Progenitor cell of endocrine pancreas (in vitro differentiated cells): ENCODE results near the gene IFNAR2. TPM values are rescaled to one million over a fixed set of nuclear protein-coding genes. Genes with fewer than 3 reads are reported as not detected.

Experiments used
- DNase-seq: peaks from one replicate; pipeline ENCODE4 v3.0.0; 2021; ENCODE audit warnings: low spot score; ENCODE audit not compliant: unreplicated experiment
- H3K27ac Mint-ChIP-seq: 2 replicates; pipeline ENCODE4 v1.8.0; 2021; ENCODE audit warnings: mild to moderate bottlenecking, moderate library complexity, mixed read lengths
- H3K27me3 Mint-ChIP-seq: 2 replicates; pipeline ENCODE4 v1.8.0; 2021; ENCODE audit warnings: mixed read lengths
- H3K36me3 Mint-ChIP-seq: 2 replicates; pipeline ENCODE4 v1.8.0; 2022; ENCODE audit warnings: mixed read lengths; ENCODE audit not compliant: insufficient read depth
- H3K4me1 Mint-ChIP-seq: 2 replicates; pipeline ENCODE4 v1.8.0; 2021; ENCODE audit warnings: low read depth, mixed read lengths
- H3K4me3 Mint-ChIP-seq: 2 replicates; pipeline ENCODE4 v1.8.0; 2021; ENCODE audit warnings: low read depth, mild to moderate bottlenecking, moderate library complexity, mixed read lengths
- H3K9me3 Mint-ChIP-seq: 2 replicates; pipeline ENCODE4 v1.8.0; 2021; ENCODE audit warnings: low read depth, mixed read lengths
- total RNA-seq: library from RNA; stranded (reverse); gene quantifications from 2 replicates; pipeline ENCODE4 v1.2.1, GENCODE V29; 2021
- TF ChIP-seq, protein P1 (sequence below): fragments of 200-600 bp; sonication (generic); IDR thresholded peaks from one replicate; pipeline ENCODE4 v1.5.0; 2021; ENCODE audit warnings: antibody characterized with exemption, mild to moderate bottlenecking; ENCODE audit not compliant: unreplicated experiment

IFNAR2 gene
- total RNA-seq, 1 donor from 2014 or later: 17.4 TPM

DNA sequence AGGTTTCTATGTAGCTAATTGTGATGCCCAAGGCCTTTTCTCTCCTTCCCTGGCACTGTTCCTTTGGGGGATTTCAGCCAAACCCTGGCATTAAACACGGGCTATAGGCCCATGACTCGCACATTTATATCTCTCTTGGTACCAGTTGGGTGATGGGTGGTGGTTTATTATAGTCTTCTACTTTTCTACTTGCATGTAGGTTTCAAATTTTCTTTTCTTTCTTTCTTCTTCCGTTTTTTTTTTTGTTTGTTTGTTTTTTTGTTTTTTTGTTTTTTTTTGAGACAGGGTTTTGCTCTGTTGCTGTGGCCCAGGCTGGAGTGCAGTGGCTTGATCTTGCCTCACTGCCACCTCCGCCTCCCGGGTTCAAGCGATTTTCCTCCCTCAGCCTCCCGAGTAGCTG lies 37.5 kb downstream of the IFNAR2 start:
- H3K27ac Mint-ChIP-seq: no peak overlapping the region
- H3K4me1 Mint-ChIP-seq: peaks cover 13% of the 10 kb centered on the region
- no peak for DNase-seq
- H3K9me3 Mint-ChIP-seq: no peaks in the 10 kb centered on the region
- peaks cover 13% of the 10 kb centered on the region for H3K36me3 Mint-ChIP-seq
- TF ChIP-seq, protein P1, sequence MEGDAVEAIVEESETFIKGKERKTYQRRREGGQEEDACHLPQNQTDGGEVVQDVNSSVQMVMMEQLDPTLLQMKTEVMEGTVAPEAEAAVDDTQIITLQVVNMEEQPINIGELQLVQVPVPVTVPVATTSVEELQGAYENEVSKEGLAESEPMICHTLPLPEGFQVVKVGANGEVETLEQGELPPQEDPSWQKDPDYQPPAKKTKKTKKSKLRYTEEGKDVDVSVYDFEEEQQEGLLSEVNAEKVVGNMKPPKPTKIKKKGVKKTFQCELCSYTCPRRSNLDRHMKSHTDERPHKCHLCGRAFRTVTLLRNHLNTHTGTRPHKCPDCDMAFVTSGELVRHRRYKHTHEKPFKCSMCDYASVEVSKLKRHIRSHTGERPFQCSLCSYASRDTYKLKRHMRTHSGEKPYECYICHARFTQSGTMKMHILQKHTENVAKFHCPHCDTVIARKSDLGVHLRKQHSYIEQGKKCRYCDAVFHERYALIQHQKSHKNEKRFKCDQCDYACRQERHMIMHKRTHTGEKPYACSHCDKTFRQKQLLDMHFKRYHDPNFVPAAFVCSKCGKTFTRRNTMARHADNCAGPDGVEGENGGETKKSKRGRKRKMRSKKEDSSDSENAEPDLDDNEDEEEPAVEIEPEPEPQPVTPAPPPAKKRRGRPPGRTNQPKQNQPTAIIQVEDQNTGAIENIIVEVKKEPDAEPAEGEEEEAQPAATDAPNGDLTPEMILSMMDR: no peak
- H3K27me3 Mint-ChIP-seq: peaks cover 3% of the 10 kb centered on the region
- H3K4me3 Mint-ChIP-seq: peak overlapping the region; percentile 78

DNA sequence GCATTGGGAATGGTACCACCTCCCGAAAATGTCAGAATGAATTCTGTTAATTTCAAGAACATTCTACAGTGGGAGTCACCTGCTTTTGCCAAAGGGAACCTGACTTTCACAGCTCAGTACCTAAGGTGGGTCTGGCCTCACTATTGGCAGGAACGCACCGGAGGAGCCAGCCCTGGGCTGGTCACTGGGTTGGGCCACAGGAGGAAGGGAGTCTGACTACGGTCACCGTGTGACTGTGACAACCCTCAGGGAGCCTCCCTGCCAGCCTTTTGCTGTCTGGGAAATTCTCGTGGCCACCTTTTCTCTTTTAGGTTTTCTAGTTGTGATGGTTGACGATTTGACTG lies 38.6 kb downstream of the IFNAR2 start:
- H3K4me1 Mint-ChIP-seq: peaks cover 13% of the 10 kb centered on the region

DNA sequence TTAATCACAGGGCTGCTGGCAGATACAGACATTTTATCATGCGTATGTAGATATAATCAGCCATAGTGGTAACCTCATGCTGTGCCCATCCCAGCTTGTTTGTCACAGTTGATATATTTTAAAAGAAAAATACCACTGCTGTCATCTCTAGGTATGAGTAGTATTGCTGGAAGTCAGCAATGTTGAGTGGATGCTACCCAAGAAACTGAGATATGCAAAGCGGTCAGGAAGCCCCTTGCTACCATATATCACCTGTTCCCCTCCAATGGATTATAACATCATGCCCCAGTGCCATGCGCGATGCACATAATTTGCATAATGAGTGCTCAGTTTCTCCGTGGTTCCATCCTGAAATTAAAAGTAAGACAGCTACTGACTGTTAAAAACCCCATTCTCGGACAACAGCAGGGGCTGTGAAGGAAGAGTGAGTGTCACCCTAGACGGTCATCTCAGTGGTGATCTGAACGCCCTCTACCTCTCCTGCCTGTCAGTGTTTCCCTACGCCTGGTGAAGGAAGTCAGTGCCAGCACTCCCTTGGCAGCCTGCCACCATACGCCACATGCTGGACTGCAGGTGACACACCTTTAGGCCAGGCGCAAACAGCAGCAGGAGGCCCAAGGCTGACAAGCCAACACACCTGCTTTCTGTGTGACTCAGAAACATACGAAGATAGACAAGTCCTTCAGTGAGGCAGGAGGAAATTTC lies 39.2 kb downstream of the IFNAR2 start:
- TF ChIP-seq, protein P1: no peak
- Mint-ChIP-seq H3K36me3 (peaks cover 12% of the 10 kb centered on the region), H3K9me3 (no peaks in the 10 kb centered on the region), H3K27ac (no peak overlapping the region), H3K4me3 (no peak overlapping the region), H3K4me1 (peaks cover 13% of the 10 kb centered on the region), H3K27me3 (peaks cover 3% of the 10 kb centered on the region)
- DNase-seq: no peak

More for the DNA sequence above, 38.6 kb downstream of the IFNAR2 start:
- Mint-ChIP-seq H3K27ac (no peak overlapping the region), H3K27me3 (peaks cover 3% of the 10 kb centered on the region), H3K9me3 (no peaks in the 10 kb centered on the region), H3K4me3 (peak overlapping the region; percentile 78), H3K36me3 (peaks cover 9% of the 10 kb centered on the region)
- TF ChIP-seq, protein P1: no peak
- no peak for DNase-seq

DNA sequence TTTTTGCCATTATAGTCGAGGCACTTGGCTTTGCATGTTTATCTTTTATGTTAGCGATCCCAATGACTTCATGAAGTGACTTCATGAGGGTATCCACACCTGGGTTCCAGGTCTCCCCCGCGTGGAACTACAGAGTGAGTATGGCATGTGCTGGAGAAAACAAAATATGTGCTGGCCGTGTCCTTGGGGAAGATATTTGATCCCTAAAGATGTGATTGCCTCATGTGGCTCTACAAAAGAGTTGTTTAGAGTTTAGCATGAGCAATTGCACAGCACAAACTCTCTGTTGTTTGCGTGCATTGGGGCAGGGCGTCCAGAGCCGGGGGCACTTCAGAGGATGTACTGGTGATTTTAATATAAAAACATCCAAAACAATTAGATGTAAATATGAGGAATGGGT lies 41.2 kb downstream of the IFNAR2 start:
- DNase-seq: no peak
- peaks cover 6% of the 10 kb centered on the region for H3K4me1 Mint-ChIP-seq
- TF ChIP-seq, protein P1: no peak

DNA sequence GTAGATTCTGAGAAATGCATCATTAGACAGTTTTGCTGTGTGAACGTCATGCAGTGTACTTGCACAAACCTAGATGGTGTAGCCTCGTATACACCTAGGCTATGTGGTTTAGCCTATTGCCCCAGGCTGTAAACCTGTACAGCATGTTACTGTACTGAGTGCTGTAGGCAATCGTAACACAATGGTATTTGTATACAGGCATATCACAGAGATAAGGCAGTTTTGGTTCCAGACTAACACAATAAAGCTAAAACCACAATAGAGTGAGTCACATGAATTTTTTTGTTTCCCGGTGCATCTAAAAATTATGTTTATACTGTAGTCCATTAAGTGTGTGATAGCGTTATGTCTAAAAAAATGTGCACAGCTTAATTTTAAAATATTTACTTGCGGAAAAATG lies 43.3 kb downstream of the IFNAR2 start:
- peaks cover 11% of the 10 kb centered on the region for H3K36me3 Mint-ChIP-seq
- no peaks in the 10 kb centered on the region for H3K9me3 Mint-ChIP-seq
- no peaks in the 10 kb centered on the region for H3K4me1 Mint-ChIP-seq
- H3K27ac Mint-ChIP-seq: no peak overlapping the region
- TF ChIP-seq, protein P1: no peak
- no peak for DNase-seq
- H3K27me3 Mint-ChIP-seq: no peaks in the 10 kb centered on the region
- H3K4me3 Mint-ChIP-seq: no peak overlapping the region

More for the DNA sequence above, 41.2 kb downstream of the IFNAR2 start:
- H3K36me3 Mint-ChIP-seq: peaks cover 9% of the 10 kb centered on the region
- no peaks in the 10 kb centered on the region for H3K27me3 Mint-ChIP-seq
- no peak overlapping the region for H3K4me3 Mint-ChIP-seq
- H3K27ac Mint-ChIP-seq: no peak overlapping the region
- H3K9me3 Mint-ChIP-seq: no peaks in the 10 kb centered on the region
